ENCODE measurements around the gene FAM72C. TPM values are rescaled to one million over a fixed set of nuclear protein-coding genes. Genes with fewer than 3 reads are reported as not detected.

FAM72C gene
- under 0.01 and 0.21 TPM in 2 replicates for total RNA-seq

DNA sequence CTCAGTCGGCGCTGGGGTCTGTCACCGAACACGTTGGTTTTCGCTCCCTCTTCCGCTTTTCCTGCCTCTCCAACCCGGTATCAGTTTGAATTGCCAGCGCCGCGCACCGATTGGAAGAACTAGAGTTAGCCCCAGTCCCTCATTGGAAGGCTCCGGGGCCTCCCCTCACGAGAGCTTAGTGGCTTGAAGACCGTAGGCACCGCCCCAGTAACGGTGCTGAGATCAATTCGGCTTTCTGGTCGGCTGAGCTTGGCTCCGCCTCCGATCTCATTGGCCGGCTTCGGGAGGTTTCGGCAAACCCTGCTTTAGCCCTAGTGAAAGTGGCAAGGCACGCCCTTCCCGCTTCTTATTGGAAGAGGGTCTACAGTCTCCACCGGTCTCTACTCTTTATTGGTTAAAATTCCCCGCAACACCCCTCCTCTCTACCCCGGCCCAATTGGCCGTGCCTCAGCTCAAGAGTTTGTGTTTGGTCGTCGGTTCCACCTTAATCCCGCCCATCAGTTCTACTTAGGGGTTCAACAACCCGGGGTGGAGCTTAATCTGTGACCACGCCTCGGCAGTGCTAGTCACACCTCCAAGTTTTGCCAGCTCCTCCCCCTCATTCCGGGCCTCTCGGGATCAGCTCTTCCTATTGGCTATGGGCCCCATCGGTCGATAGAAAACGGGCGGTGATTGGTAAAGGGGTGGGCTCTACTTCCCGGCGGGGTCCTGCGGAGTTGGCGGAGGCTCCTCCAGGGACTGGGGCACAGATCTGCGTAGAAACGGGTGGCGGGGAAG, at the start of gene FAM72C:
Gene FAM72C, minus strand, starts transcription at position 63 of the 777 bp plus-strand sequence. CDS start 845 bp downstream, outside the sequence.

